ENCODE results near the gene PANK1.
"Not testable (repeated sequence)": the region's sequence is repeated elsewhere in the genome, so short reads cannot be mapped to it uniquely, and the experiment has no call there.

Gene PANK1

DNA sequence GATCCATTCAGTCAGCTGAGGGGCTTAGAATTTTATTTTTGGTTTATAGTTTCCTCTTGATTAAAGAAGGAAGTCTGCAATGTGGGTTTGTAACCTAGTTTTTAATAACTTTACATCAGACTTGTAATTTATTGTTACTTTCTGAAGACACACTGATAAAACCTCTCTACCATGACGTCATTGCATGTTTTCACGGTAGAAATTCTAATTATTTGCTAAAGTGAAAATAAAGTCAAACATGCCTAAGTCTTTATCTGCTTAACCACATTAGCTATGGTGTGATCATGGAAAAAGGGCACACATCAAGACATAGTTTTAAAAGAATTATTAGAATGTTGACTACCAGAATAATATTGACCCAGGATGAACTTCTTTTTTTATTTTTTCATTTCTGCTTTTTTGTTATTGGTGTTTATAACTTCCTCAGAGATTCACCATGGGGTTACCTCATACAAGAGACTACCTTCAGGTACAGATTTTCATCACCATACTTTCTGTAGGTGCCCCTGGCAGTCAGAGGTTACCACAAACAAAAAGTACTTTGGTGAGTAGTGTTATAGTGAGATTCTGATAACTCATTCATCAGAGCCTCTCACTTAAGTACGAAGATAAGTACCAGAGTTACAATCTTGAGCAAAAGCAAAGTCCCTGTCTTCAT is 7.0 kb upstream of the PANK1 start:
- no peak for DNase-seq

- DNase-seq = no peak
Measured at GRCh38 chr10:89651205-89651915, 6.3 kb upstream of the PANK1 start.

GRCh38 chr10:89649051-89649450 is 4.0 kb upstream of the PANK1 start:
- DNase-seq = no peak

- DNase-seq = no peak
Measured at GRCh38 chr10:89648074-89648473, 3.0 kb upstream of the PANK1 start.

GRCh38 chr10:89646889-89647657 is 2.0 kb upstream of the PANK1 start:
- no peak for DNase-seq

DNA sequence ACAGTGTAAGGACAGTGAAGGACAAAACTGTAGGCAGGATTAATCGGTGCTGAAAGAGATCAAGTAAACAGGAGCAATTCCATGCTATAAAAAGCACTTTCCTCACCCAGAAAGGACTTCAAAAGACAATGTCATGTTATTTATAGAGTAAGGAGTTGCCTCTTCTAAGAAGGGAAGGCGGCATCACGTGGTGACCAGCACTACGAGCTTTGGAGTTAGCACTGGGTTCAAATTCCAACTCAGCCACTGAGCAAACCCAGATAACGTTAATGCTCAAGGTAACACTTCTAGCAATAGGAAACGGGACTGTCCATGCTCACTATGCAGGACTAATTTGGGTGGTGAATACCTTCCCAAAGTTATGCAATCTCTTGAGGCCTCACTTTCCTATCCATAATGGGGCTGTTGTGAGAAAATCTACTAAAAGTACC is 715 bp upstream of the PANK1 start:
- DNase-seq = no peak

- DNase-seq = peak; percentile 92
Measured at GRCh38 chr10:89644691-89644966, 413 bp downstream of the PANK1 start.

- DNase-seq = peak; percentile 92
Measured at GRCh38 chr10:89643812-89644690, 991 bp downstream of the PANK1 start.

DNA sequence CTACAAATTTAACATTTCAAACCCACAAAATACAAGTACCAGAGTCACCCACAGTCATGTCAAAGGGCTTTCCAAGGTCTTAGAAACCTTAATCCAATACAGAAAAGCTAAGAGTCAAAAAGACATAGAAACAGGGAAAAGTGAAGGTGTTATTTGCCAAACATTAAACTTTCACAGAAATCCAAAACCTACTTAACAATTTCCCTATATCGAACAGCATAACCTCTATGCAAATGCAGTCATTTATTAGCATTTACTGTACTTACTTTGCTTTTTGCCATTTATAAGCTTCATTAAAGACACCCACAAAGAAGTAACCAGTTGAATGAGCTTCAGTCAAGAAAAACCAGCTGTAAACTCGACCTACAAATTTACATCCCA is 1.6 kb downstream of the PANK1 start:
- no peak for DNase-seq

GRCh38 chr10:89642193-89642592 is 2.8 kb downstream of the PANK1 start:
- DNase-seq = no peak

GRCh38 chr10:89640241-89640640 is 4.8 kb downstream of the PANK1 start:
- no peak for DNase-seq

DNA sequence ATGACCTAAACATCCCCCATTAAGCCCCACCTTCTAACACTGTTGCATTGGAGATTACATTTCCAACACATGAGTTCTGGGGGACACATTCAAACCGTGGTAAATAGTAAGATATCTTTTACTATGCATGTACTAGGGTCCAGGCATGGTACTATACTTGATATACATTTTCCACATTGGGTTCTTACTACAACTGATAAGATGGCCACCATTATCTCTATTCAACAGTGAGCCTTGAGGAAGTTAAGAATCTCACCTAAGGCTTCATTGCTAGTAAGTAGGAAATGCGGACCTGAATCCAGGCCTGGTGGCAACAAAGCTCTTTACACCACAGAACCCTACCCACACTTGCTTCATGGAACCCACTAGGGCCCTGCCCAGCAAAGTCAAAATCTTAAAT is 5.7 kb downstream of the PANK1 start:
- no peak for DNase-seq

- DNase-seq = no peak
Measured at GRCh38 chr10:89637113-89637512, 7.9 kb downstream of the PANK1 start.

DNA sequence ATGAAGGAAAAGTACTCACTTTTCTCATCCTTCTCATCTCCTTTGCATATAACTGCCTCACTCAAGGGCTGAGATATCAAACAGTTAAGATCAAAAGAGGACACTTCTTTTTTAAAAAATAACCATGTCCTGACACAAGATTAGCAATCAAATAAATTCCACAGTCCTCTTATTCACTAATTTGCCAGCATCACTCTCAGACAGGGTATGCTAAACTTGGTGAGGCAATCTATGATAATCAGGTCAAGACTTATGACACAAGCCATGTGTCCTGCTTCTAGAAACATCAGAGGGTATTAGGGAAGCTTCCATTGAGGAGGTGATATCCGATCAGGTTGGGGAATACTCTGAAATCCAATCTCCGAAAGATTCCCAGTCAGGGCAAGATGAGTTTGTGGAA is 10.4 kb downstream of the PANK1 start:
- no peak for DNase-seq

DNA sequence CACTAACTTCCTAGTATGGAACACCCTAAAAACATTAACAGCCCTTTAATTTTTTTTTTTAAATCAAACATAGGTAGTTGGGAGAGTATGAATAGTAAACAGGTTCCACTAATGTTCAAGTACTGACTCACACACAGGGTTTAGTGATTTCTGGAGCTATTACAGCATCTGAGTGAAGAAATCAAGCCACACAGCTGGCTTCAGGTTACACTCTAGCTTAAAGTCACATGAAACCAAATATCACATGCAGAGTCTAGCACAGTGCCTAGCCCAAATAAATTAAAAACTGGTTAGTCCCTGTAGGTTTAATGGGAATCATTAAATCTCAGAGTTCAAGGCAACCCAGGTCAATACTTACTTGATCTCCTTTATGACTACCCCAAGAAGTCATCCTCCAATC is 11.6 kb downstream of the PANK1 start:
- DNase-seq = no peak

DNA sequence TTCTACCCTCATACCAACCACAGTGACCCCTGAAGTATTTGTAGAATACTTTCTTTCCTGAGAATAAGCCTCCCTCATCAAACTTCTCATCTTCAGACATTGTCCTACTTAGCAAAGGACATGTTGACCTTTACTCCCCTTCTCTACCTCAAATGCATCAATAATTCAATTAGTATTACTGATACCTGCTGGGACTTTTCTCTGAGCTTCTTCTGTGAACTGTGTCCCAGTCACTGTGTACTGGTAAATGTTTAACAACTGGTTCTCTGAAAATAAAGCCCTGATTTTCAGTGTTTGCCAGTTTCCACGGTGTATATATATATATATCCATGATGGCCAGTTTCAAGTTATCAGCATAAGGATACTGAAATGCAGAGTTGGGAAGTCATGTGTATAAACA is 12.2 kb downstream of the PANK1 start:
- DNase-seq = no peak

DNA sequence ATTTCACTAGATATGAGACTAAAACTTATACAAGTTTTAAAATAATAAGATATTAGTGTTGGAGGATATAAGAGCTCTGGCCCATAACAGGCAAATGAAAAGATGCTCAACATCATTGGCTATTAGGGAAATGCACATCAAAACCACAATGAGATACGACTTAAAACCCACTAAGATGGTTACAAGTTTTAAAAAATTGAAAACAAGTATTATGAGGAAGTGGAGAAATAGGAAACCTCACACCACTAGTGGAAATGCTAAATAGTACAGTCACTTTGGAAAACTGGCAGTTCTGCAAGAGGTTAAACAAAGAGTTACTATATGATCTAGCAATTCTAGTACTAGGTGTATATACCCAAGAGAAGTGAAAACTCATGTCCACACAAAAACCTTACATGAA is 17.2 kb downstream of the PANK1 start:
- DNase-seq = no peak

GRCh38 chr10:89625041-89625765 is 19.8 kb downstream of the PANK1 start:
- peak; percentile 28 for DNase-seq

- DNase-seq = no peak
Measured at GRCh38 chr10:89624020-89624419, 21.0 kb downstream of the PANK1 start.

GRCh38 chr10:89622151-89622550 is 22.9 kb downstream of the PANK1 start:
- no peak for DNase-seq

GRCh38 chr10:89621438-89621837 is 23.6 kb downstream of the PANK1 start:
- DNase-seq = no peak

- DNase-seq = not testable (repeated sequence)
Measured at GRCh38 chr10:89620296-89620695, 24.7 kb downstream of the PANK1 start.

DNA sequence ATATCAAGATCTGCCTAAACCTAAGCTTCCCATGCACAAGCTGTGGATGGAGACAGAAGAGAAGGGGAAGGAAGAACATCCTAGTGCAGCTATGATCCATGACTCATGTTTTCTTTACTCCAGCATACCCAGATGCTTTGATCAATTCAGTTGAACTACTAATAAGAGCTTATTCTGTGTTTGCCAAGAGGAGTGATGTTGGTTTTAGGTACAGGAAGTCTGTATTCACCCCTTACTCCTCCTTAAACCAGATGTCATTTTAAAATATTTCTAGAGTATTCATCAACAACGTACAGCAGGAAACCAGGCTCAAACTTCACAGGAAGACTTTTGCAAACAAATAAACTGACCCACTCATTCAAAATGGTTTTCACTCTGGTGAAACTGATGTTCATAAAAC is 29.2 kb downstream of the PANK1 start:
- no peak for DNase-seq

All from retina (tissue), 1 donor.